Measurements from ENCODE around the gene FKBP6. TPM values are rescaled to one million over a fixed set of nuclear protein-coding genes. Genes with fewer than 3 reads are reported as not detected.
"Not testable (repeated sequence)": the region's sequence is repeated elsewhere in the genome, so short reads cannot be mapped to it uniquely, and the experiment has no call there.

The FKBP6 gene
- polyA plus RNA-seq, 1 donor from 2014 or later = not detected

- Histone ChIP-seq H3K4me2 (ENCODE audit: low read length) (peak within 1 kb of the TSS; percentile 19), H3K27ac (ENCODE audit: low read length) (no peak within 1 kb of the TSS), H3K4me3 (ENCODE audit: low read length) (peak within 1 kb of the TSS; percentile 84), H3F3A (ENCODE audit: insufficient read depth, low read length, poor library complexity, severe bottlenecking) (no peaks in the 10 kb centered on the region), H3K9ac (ENCODE audit: low read length) (peak within 1 kb of the TSS; percentile 66), H2AFZ (ENCODE audit: low read depth, low read length) (peak within 1 kb of the TSS; percentile 51), H3K79me2 (replicated peaks; ENCODE audit: insufficient read depth, low read length) (no peaks in the 10 kb centered on the region), H3K36me3 (ENCODE audit: insufficient read depth, low read length) (no peaks in the 10 kb centered on the region), H4K20me1 (ENCODE audit: insufficient read depth) (no peaks in the 10 kb centered on the region), H3K9me3 (ENCODE audit: low read length) (no peaks in the 10 kb centered on the region), H3K9me2 (ENCODE audit: insufficient read depth, low read length) (no peaks in the 10 kb centered on the region), H3K27me3 (ENCODE audit: insufficient read depth, low read depth, low read length) (no peaks in the 10 kb centered on the region)
- TF ChIP-seq SMC3 (conservative IDR thresholded peaks at IDR 0.05; ENCODE audit: poor library complexity) = no peak
- TF ChIP-seq POLR2AphosphoS5 (IDR thresholded peaks at IDR 0.05) = peak; percentile 72
- TF ChIP-seq MXI1 (conservative IDR thresholded peaks at IDR 0.05; ENCODE audit: poor library complexity, severe bottlenecking) = peak; percentile 90
These were observed 19.2 kb upstream of the FKBP6 start, which contains the start of gene NSUN5 for GRCh38 chr7:73308665-73309214. Gene NSUN5 (minus strand): TSS chr7:73308826. CDS start chr7:73308790, 36 bp downstream.

- H3K9me2 ChIP-seq (ENCODE audit: insufficient read depth, low read length); H3K79me2 ChIP-seq (replicated peaks; ENCODE audit: insufficient read depth, low read length); H4K20me1 ChIP-seq (ENCODE audit: insufficient read depth); H3K4me2 ChIP-seq (ENCODE audit: low read length); H3K9ac ChIP-seq (ENCODE audit: low read length); H2AFZ ChIP-seq (ENCODE audit: low read depth, low read length); H3K27ac ChIP-seq (ENCODE audit: low read length); H3K9me3 ChIP-seq (ENCODE audit: low read length); H3K36me3 ChIP-seq (ENCODE audit: insufficient read depth, low read length); H3F3A ChIP-seq (ENCODE audit: insufficient read depth, low read length, poor library complexity, severe bottlenecking); H3K4me3 ChIP-seq (ENCODE audit: low read length); H3K27me3 ChIP-seq (ENCODE audit: insufficient read depth, low read depth, low read length): not testable (repeated sequence)
These were observed 16.5 kb upstream of the FKBP6 start for GRCh38 chr7:73311421-73311820.

- Histone ChIP-seq H3K4me2 (ENCODE audit: low read length) (no peak overlapping the region), H3K27ac (ENCODE audit: low read length) (no peak overlapping the region), H3K9ac (ENCODE audit: low read length) (no peak overlapping the region), H3K36me3 (ENCODE audit: insufficient read depth, low read length) (no peaks in the 10 kb centered on the region), H3K9me3 (ENCODE audit: low read length) (no peaks in the 10 kb centered on the region), H3K9me2 (ENCODE audit: insufficient read depth, low read length) (no peaks in the 10 kb centered on the region), H3K4me3 (ENCODE audit: low read length) (no peak overlapping the region), H4K20me1 (ENCODE audit: insufficient read depth) (no peaks in the 10 kb centered on the region), H3K79me2 (replicated peaks; ENCODE audit: insufficient read depth, low read length) (no peaks in the 10 kb centered on the region), H3F3A (ENCODE audit: insufficient read depth, low read length, poor library complexity, severe bottlenecking) (no peaks in the 10 kb centered on the region), H3K27me3 (ENCODE audit: insufficient read depth, low read depth, low read length) (no peaks in the 10 kb centered on the region), H2AFZ (ENCODE audit: low read depth, low read length) (no peak overlapping the region)
- TF ChIP-seq CTCF (IDR thresholded peaks at IDR 0.05; ENCODE audit: poor library complexity, severe bottlenecking) = no peak
- no peak for TF ChIP-seq EZH2 (IDR thresholded peaks at IDR 0.05; ENCODE audit: borderline replicate concordance, insufficient read depth, low read length, poor library complexity, severe bottlenecking)
- no peak for TF ChIP-seq SMC3 (conservative IDR thresholded peaks at IDR 0.05; ENCODE audit: poor library complexity)
- no peak for TF ChIP-seq MXI1 (conservative IDR thresholded peaks at IDR 0.05; ENCODE audit: poor library complexity, severe bottlenecking)
- no peak for TF ChIP-seq REST (IDR thresholded peaks at IDR 0.05; ENCODE audit: borderline replicate concordance)
- TF ChIP-seq EP300 (conservative IDR thresholded peaks at IDR 0.05; ENCODE audit: poor library complexity, severe bottlenecking) = no peak
- TF ChIP-seq RAD21 (conservative IDR thresholded peaks at IDR 0.05) = no peak
- no peak for TF ChIP-seq TAF1 (IDR thresholded peaks at IDR 0.05; ENCODE audit: low read depth)
- no peak for TF ChIP-seq POLR2AphosphoS5 (IDR thresholded peaks at IDR 0.05)
These were observed 15.0 kb upstream of the FKBP6 start for GRCh38 chr7:73312831-73313520.

Measured in neural cell (in vitro differentiated cells).